Adipocyte (in vitro differentiated cells): Measurements from ENCODE around the gene RTP3.

ENCODE experiments used
- DNase-seq: peaks from one replicate; pipeline ENCODE4 v3.0.0-alpha.2; 2015; ENCODE audit warnings: low read depth
- H3K27me3 ChIP-seq: replicated peaks from 2 replicates; pipeline ENCODE4 v1.7.0; 2013; ENCODE audit warnings: mild to moderate bottlenecking, low read length, moderate library complexity; ENCODE audit not compliant: control insufficient read depth, insufficient read depth
- H3K36me3 ChIP-seq: 2 replicates; pipeline ENCODE4 v1.7.0; 2013; ENCODE audit warnings: low read length, mild to moderate bottlenecking, moderate library complexity; ENCODE audit not compliant: control insufficient read depth, insufficient read depth, severe bottlenecking
- H3K4me1 ChIP-seq: 2 replicates; pipeline ENCODE4 v1.7.0; 2013; ENCODE audit warnings: mild to moderate bottlenecking, low read length, moderate library complexity; ENCODE audit not compliant: control insufficient read depth, insufficient read depth
- H3K4me3 ChIP-seq: 2 replicates; pipeline ENCODE4 v1.7.0; 2013; ENCODE audit warnings: mild to moderate bottlenecking, low read length, moderate library complexity
- H3K9ac ChIP-seq: 2 replicates; pipeline ENCODE4 v1.7.0; 2013; ENCODE audit warnings: mild to moderate bottlenecking, low read length, moderate library complexity
- H3K9me3 ChIP-seq: 2 replicates; pipeline ENCODE4 v1.7.0; 2013; ENCODE audit warnings: mild to moderate bottlenecking, low read length, moderate library complexity; ENCODE audit not compliant: control insufficient read depth

The RTP3 gene

GRCh38 chr3:46462511-46462910 lies 35.3 kb upstream of the RTP3 start:
- Histone ChIP-seq H3K9me3 (peaks cover 12% of the 10 kb centered on the region), H3K9ac (no peak overlapping the region), H3K4me3 (no peak overlapping the region), H3K36me3 (no peaks in the 10 kb centered on the region), H3K27me3 (peaks cover 50% of the 10 kb centered on the region), H3K4me1 (peaks cover 27% of the 10 kb centered on the region)
- no peak for DNase-seq

- H3K4me3 ChIP-seq, result no peak overlapping the region
- peaks cover 54% of the 10 kb centered on the region for H3K27me3 ChIP-seq
- H3K9me3 ChIP-seq, result peaks cover 12% of the 10 kb centered on the region
- H3K9ac ChIP-seq, result no peak overlapping the region
- no peaks in the 10 kb centered on the region for H3K36me3 ChIP-seq
- no peak for DNase-seq
- peaks cover 27% of the 10 kb centered on the region for H3K4me1 ChIP-seq
Observed at GRCh38 chr3:46463120-46463867, 34.5 kb upstream of the RTP3 start.

- no peak overlapping the region for H3K4me3 ChIP-seq
- DNase-seq, result no peak
Observed at GRCh38 chr3:46463868-46464241, 33.9 kb upstream of the RTP3 start.

GRCh38 chr3:46464326-46465195 lies 33.2 kb upstream of the RTP3 start, which contains the start of gene LTF:
LTF (minus strand) TSS chr3:46464905; CDS start chr3:46464867, 38 bp downstream.
- H3K9ac ChIP-seq, result no peak within 1 kb of the TSS
- DNase-seq, result no peak
- H3K36me3 ChIP-seq, result no peaks in the 10 kb centered on the region
- no peak within 1 kb of the TSS for H3K4me3 ChIP-seq
- peaks cover 12% of the 10 kb centered on the region for H3K9me3 ChIP-seq
- H3K27me3 ChIP-seq, result peaks cover 62% of the 10 kb centered on the region
- H3K4me1 ChIP-seq, result peaks cover 32% of the 10 kb centered on the region

More at GRCh38 chr3:46463868-46464241, 33.9 kb upstream of the RTP3 start:
- Histone ChIP-seq H3K4me1 (peaks cover 27% of the 10 kb centered on the region), H3K36me3 (no peaks in the 10 kb centered on the region), H3K9me3 (peaks cover 12% of the 10 kb centered on the region), H3K9ac (no peak overlapping the region), H3K27me3 (peaks cover 59% of the 10 kb centered on the region)

GRCh38 chr3:46465196-46465520 lies 32.6 kb upstream of the RTP3 start:
- DNase-seq, result no peak
- no peak overlapping the region for H3K9ac ChIP-seq
- H3K4me3 ChIP-seq, result no peak overlapping the region
- H3K36me3 ChIP-seq, result no peaks in the 10 kb centered on the region
- peaks cover 12% of the 10 kb centered on the region for H3K9me3 ChIP-seq
- peaks cover 63% of the 10 kb centered on the region for H3K27me3 ChIP-seq
- H3K4me1 ChIP-seq, result peaks cover 38% of the 10 kb centered on the region

GRCh38 chr3:46466273-46466672 lies 31.5 kb upstream of the RTP3 start:
- Histone ChIP-seq H3K4me1 (peaks cover 38% of the 10 kb centered on the region), H3K27me3 (peaks cover 70% of the 10 kb centered on the region), H3K9ac (no peak overlapping the region), H3K9me3 (peaks cover 3% of the 10 kb centered on the region), H3K4me3 (no peak overlapping the region), H3K36me3 (no peaks in the 10 kb centered on the region)
- DNase-seq, result no peak

- peaks cover 3% of the 10 kb centered on the region for H3K9me3 ChIP-seq
- peaks cover 71% of the 10 kb centered on the region for H3K27me3 ChIP-seq
- DNase-seq, result no peak
- peaks cover 38% of the 10 kb centered on the region for H3K4me1 ChIP-seq
- H3K4me3 ChIP-seq, result no peak overlapping the region
- H3K36me3 ChIP-seq, result no peaks in the 10 kb centered on the region
- H3K9ac ChIP-seq, result no peak overlapping the region
Observed at GRCh38 chr3:46466871-46467403, 30.8 kb upstream of the RTP3 start.

DNA sequence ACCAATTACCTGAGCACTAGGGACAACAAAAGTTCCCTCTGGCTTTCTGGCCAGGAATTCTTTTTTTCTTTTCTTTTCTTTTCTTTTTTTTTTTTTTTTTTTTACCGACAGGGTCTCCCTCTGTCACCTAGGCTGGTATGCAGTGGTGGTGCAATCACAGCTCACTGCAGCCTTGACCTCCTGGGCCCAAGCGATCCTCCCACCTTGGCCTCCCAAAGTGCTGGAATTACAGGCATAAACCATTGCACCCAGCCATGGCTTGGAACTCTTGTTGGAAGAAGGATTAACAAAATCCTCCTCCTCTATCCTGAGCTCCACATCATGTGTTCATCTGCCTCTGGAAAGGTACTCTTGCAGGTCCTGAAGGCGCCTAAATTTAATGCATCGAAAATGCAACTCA lies 30.2 kb upstream of the RTP3 start:
- H3K4me1 ChIP-seq, result peaks cover 35% of the 10 kb centered on the region
- no peak overlapping the region for H3K9ac ChIP-seq
- DNase-seq, result no peak
- H3K4me3 ChIP-seq, result no peak overlapping the region
- peaks cover 3% of the 10 kb centered on the region for H3K9me3 ChIP-seq
- peaks cover 70% of the 10 kb centered on the region for H3K27me3 ChIP-seq
- H3K36me3 ChIP-seq, result no peaks in the 10 kb centered on the region

DNA sequence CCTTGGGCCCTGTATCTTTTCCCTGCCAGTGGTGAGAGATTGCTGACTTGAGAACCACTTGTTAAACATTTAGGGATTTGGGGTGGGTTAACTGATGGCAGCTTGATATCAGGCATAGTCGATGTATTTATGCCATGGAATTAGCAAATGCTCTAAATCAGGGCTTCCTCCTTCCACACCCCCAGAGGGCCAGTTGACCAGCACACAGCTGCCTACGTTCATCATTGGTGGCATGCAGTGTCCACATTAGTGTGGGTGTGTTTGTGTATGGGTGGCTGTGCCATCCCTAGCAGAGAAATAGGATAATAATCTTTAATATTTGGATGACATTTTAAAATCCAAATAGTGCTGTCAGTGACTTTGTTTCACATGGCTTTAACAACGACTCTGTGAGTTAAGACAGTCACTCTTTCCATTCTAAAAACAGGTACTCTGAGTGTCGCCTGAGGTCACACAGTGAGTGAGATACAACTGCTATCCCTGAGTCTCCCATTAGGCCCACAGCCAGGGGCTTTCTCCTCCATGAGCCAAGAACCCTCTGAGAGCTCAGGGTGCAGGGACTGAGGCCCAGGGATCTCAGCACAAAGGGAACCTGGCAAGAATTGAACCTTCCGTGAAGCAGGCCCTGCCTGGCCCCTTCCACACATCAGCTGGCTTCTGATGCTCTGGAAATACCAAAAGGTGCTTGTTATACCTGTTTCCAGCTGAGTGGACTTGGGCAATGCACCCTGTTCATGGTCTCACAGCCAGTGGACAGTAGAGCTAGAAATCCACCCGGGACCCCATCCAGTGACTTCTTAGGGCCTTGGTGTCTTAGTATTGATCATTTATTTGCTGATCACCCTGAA lies 28.8 kb upstream of the RTP3 start:
- no peaks in the 10 kb centered on the region for H3K36me3 ChIP-seq

DNA sequence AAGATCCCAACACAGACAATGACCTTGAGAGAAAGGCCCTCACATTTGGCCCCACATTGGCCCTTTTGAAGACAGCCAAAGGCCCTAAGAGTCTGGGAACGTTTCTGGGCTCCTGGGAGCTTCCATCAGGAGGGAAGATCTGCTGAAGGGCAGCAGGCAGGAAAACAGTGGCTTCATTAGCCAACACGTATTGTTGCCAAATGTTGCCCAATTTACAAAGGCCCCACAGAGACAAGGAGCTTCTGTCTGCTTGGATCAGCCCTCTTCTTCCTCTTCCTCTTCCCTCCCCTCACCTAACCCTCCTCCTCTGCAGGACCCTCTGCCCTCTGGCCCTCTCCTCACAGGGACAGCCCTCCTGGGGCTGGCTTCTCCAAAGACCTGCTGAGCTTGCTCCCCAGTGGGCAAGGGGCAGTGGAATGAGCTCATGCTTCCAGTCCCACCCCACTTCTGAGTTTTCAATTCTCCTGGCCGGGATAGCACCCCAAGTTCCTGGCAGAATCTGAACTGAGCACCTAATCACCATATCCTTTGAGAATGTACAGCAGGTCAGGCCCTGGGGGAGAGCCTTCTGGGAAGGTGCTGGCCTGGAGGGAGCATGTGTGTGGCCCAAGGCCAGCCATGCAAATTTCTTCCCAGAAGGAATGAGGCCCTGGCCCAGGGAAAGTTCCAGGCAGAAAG lies 28.0 kb upstream of the RTP3 start:
- Histone ChIP-seq H3K9ac (no peak overlapping the region), H3K9me3 (peaks cover 18% of the 10 kb centered on the region), H3K4me1 (peaks cover 27% of the 10 kb centered on the region), H3K36me3 (no peaks in the 10 kb centered on the region), H3K4me3 (no peak overlapping the region), H3K27me3 (peaks cover 58% of the 10 kb centered on the region)
- DNase-seq, result no peak

More for the DNA sequence above, 28.8 kb upstream of the RTP3 start:
- Histone ChIP-seq H3K27me3 (peaks cover 66% of the 10 kb centered on the region), H3K9ac (no peak overlapping the region), H3K4me3 (no peak overlapping the region), H3K9me3 (peaks cover 9% of the 10 kb centered on the region), H3K4me1 (peaks cover 29% of the 10 kb centered on the region)
- DNase-seq, result no peak
